Right lobe of liver (tissue), 6 donors: ENCODE results near the gene TTC6. TPM values are rescaled to one million over a fixed set of nuclear protein-coding genes. Genes with fewer than 3 reads are reported as not detected.

Experiments used
- ATAC-seq, 4 donors: fragments of 200-7000 bp; cut with Tn5 transposase; one replicate each; pipeline ENCODE4 v1.9.1; 2020; ENCODE audit warnings: mild to moderate bottlenecking in 4 of 4, moderate library complexity in 4 of 4
- DNase-seq, 3 donors: peaks; one replicate each; pipeline ENCODE4 v3.0.0-alpha.2; 2020
- H3K27ac ChIP-seq, 3 donors: fragments of 200-600 bp; one replicate each; pipeline ENCODE4 v1.8.0; 2022
- H3K27me3 ChIP-seq, 2 donors: fragments of 200-600 bp; one replicate each; pipeline ENCODE4 v1.8.0; 2022
- H3K36me3 ChIP-seq, 4 donors: fragments of 200-600 bp; sonication (generic) in 1 of 4; one replicate each; pipeline versions ENCODE4 v1.5.1 to v1.8.0; 2017 to 2022; ENCODE audit warnings: control low read depth in 1 of 4
- H3K4me1 ChIP-seq, 4 donors: fragments of 200-600 bp; sonication (generic) in 1 of 4; one replicate each; pipeline versions ENCODE4 v1.5.1 to v1.8.0; 2017 to 2022; ENCODE audit warnings: control low read depth in 1 of 4
- H3K4me3 ChIP-seq, 3 donors: fragments of 200-600 bp; one replicate each; pipeline ENCODE4 v1.8.0; 2022
- H3K9me3 ChIP-seq, 4 donors: fragments of 200-600 bp; sonication (generic) in 1 of 4; one replicate each; pipeline versions ENCODE4 v1.5.1 to v1.8.0; 2017 to 2022; ENCODE audit warnings: control low read depth in 1 of 4
- CTCF ChIP-seq, 4 donors: fragments of 200-600 bp in 3 of 4; fragments of 450-650 bp in 1 of 4; IDR thresholded peaks; one replicate each; pipeline versions ENCODE4 v1.5.1 to v1.8.0; 2016 to 2022; ENCODE audit warnings: antibody characterized with exemption in 4 of 4, mild to moderate bottlenecking in 2 of 4
- POLR2A ChIP-seq: fragments of 450-650 bp; IDR thresholded peaks from one replicate; pipeline ENCODE4 v1.6.1; 2017; ENCODE audit warnings: antibody characterized with exemption, mild to moderate bottlenecking
- WGBS: methylation state at CpG from one replicate; pipeline ENCODE4 v1.1.6; 2018; ENCODE audit warnings: low coverage, low lambda C conversion rate; ENCODE audit not compliant: insufficient coverage; ENCODE audit errors: missing lambda C conversion rate; 5-methylcytosine and 5-hydroxymethylcytosine counted together
- intact Hi-C, 2 donors: fragments of 100-400 bp; cut with DNase I; formaldehyde crosslinking; loops; one replicate each; pipeline versions ENCODE4 v1.11.2 to v1.14.1; 2022
- total RNA-seq, 6 experiments: library from RNA; depleted of rRNA in 2 of 6; stranded (reverse); fragments of >200 nt in 2 of 6; fragmentation: NEBNext Ultra II Directional in 3 of 6; extraction: Animal tissue kit (Norgen Biotek cat#: 25700) in 3 of 6; gene quantifications; one replicate each; pipeline versions ENCODE4 v1.1.0 to v1.2.4, GENCODE V29; 2016 to 2023
- donor health status: DM: no; HTN: yes; CAD: no.
- donor health status: DM: no; HTN: no; CAD: no.
- donor health status: DM: no; HTN: no; CAD: no.
- donor health status: DM: no; HTN: yes; CAD: no.
- donor health status: DM: no; HTN: yes; CAD: no.

The TTC6 gene
- total RNA-seq, 6 experiments from 2014 or later, result 3.7 to 10.4 (median 4.6) TPM

DNA sequence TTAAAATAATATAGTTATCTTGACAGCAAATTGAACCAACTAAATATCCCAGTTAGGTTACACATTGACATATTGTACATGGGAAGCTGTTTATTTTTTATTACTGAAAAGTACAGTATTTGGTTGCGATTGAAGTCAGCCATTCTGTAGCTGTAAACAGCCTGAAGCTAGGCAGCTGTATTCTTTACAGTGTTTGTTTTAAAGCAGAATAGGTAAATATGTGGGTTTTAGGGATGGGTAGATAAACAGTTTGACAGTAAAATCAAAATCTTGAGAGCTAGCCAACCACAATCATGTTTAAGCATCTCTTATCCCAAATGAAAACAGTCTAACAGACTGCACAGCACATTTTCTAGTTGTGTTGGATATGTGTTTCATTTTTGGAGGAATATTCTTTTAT lies 45.7 kb downstream of the TTC6 start:
- TF ChIP-seq CTCF (IDR thresholded peaks at IDR 0.05) (no peak), POLR2A (no peak)
- intact Hi-C loops, result no loop called here
- WGBS, result 88% methylated on average over 1 of the region's 1 CpG

GRCh38 chr14:37642125-37642524 lies 46.7 kb downstream of the TTC6 start:
- 89% methylated on average over 3 of the region's 3 CpGs for WGBS
- TF ChIP-seq POLR2A, result no peak
- TF ChIP-seq CTCF (IDR thresholded peaks at IDR 0.05), result no peak
- DNase-seq (no peak), ATAC-seq (no peak)
- Histone ChIP-seq H3K27ac (no peak overlapping the region), H3K36me3 (no peaks in the 10 kb centered on the region), H3K27me3 (no peaks in the 10 kb centered on the region), H3K9me3 (no peaks in the 10 kb centered on the region), H3K4me3 (no peak overlapping the region), H3K4me1 (no peaks in the 10 kb centered on the region)
- intact Hi-C loops, result no loop called here

More for the DNA sequence above, 45.7 kb downstream of the TTC6 start:
- Histone ChIP-seq H3K9me3 (no peaks in the 10 kb centered on the region), H3K27me3 (no peaks in the 10 kb centered on the region), H3K27ac (no peak overlapping the region), H3K4me1 (no peaks in the 10 kb centered on the region), H3K4me3 (no peak overlapping the region), H3K36me3 (no peaks in the 10 kb centered on the region)
- ATAC-seq (no peak), DNase-seq (no peak)

- no peak for TF ChIP-seq CTCF (IDR thresholded peaks at IDR 0.05)
- TF ChIP-seq POLR2A, result no peak
- H3K4me3 ChIP-seq, result no peak overlapping the region
- H3K4me1 ChIP-seq, result no peaks in the 10 kb centered on the region
- intact Hi-C loops, result no loop called here
- DNase-seq, result no peak
- H3K9me3 ChIP-seq, result no peaks in the 10 kb centered on the region
- no peak for ATAC-seq
- no peaks in the 10 kb centered on the region for H3K27me3 ChIP-seq
- WGBS, result 80% methylated on average over 4 of the region's 4 CpGs
- no peak overlapping the region for H3K27ac ChIP-seq
- H3K36me3 ChIP-seq, result no peaks in the 10 kb centered on the region
Measured at GRCh38 chr14:37643701-37644100, 48.3 kb downstream of the TTC6 start.

Other genes starting within 250 kb of the TTC6 start
- 10 to 100 TPM; 29.8 to 35.5 (median 32.5) TPM for gene FOXA1, start 380 bp upstream of the TTC6 start, total RNA-seq